ENCODE results near the gene P2RX7.
"Not testable (repeated sequence)": the region's sequence is repeated elsewhere in the genome, so short reads cannot be mapped to it uniquely, and the experiment has no call there.

Gene P2RX7

DNA sequence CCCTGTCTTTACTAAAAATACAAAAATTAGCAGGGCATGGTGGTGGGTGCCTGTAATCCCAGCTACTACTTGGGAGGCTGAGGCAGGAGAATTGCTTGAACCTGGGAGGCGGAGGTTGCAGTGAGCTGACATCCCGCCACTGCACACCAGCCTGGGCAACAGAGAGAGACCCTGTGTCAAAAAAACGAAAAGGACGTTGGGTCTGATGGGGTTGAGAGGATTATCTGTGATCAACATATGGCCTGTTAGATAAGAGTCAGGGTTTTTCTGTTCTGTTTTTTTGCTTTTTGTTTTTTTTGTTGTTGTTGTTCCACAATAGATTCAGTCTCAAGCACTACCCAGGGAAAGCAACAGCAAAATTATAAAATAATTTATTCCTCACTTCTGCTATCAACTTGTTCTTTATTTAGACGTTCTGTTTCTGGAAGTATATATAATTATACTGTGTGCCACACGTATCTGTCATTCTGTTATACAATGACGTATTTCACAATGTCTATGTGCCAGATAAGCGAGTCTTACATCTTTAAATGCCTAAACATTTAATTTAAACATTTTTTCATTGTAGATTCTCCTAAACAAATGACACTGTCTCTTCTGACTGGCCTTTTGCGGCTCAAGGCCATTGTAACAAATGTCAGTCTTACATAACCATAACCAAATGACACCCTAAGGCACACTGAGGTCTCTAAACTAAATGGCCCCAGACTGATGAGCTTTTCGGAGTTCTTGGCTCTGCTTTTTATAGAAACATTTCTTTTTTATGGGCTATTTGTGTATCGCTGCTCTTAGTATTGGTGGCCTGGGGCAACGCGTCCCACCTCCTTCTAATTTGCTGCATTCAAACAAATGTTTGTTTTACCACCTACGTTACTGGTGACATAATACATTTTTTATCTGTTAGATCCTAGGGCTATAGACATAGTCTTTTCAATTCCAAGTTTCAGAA, 70.0 kb downstream of the P2RX7 start:
- no peak for DNase-seq (ENCODE audit: extremely low read depth in 1 of 2, low read depth in 1 of 2)

DNA sequence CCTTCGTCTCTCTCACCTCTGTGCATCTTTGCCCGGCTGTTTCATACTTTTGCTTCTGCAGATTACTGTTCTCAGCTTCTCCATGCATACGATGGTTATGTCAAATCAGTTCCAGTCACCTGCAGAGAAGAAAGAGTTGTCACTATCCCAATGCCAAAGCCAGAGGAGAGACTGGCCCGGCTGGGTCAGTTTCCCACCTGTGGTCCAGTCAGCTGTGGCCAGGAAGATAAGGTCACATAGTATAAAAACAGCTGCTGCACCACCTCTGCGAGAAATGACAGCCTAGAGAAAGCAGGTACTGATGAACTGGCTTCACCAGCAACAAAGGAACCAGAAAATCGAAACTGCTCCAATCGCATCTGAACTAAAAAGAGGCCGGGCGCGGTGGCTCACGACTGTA, 70.8 kb downstream of the P2RX7 start:
- DNase-seq (ENCODE audit: extremely low read depth in 1 of 2, low read depth in 1 of 2) = no peak

DNA sequence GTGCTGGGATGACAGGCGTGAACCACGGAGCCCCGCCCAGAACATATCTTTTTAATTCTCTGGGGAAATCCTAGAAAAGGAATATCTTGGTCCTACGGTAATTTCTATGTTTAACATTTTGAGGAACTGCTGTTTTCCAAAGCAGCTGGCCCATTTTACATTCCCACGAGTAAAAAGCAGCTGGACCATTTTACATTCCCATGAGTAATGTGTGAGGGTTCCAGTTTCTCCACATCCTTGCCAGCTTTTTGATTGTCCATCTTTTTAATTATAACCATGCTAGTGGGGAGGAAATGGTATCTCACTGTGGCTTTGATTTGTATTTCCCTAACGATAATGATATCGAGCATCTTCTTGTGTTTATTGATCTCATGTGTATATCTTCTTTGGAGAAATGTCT, 72.8 kb downstream of the P2RX7 start:
- DNase-seq (ENCODE audit: extremely low read depth in 1 of 2, low read depth in 1 of 2) = no peak

DNA sequence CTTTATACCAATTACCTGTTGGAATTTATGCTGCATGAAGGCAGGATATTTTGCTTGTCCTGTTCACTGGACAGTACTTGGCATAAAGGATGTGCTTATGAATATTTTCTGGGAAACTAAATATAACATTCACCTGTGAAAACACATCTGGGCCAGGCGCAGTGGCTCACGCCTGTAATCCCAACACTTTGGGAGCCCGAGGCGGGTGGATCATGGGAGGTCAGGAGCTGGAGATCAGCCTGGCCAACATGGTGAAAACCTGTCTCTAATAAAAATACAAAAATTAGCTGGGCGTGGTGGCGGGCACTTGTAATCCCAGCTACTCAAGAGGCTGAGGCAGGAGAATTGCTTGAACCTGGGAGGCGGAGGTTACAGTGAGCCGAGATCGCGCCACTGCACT, 75.9 kb downstream of the P2RX7 start:
- DNase-seq (ENCODE audit: extremely low read depth in 1 of 2, low read depth in 1 of 2) = not testable (repeated sequence)

DNA sequence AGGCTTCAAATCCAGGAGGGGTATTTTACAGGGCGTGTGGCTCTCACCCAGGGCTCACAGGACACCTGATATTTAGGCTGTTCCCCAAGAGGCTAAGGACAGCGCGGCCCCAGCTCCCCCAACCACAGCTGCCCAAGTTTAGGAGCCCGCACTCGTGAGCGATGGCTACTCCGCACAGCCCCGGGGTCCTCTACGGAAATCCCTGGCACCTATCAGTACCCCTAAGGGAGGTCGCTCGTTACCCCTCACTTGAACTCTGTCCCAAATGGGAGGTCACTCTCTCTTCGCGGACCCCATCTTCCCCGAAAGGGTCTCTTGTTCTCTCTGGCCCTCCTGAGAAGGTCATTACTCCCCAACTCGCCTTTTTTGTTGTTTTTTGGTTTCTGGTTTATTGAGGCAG, 76.5 kb downstream of the P2RX7 start:
- DNase-seq (ENCODE audit: extremely low read depth in 1 of 2, low read depth in 1 of 2) = no peak

DNA sequence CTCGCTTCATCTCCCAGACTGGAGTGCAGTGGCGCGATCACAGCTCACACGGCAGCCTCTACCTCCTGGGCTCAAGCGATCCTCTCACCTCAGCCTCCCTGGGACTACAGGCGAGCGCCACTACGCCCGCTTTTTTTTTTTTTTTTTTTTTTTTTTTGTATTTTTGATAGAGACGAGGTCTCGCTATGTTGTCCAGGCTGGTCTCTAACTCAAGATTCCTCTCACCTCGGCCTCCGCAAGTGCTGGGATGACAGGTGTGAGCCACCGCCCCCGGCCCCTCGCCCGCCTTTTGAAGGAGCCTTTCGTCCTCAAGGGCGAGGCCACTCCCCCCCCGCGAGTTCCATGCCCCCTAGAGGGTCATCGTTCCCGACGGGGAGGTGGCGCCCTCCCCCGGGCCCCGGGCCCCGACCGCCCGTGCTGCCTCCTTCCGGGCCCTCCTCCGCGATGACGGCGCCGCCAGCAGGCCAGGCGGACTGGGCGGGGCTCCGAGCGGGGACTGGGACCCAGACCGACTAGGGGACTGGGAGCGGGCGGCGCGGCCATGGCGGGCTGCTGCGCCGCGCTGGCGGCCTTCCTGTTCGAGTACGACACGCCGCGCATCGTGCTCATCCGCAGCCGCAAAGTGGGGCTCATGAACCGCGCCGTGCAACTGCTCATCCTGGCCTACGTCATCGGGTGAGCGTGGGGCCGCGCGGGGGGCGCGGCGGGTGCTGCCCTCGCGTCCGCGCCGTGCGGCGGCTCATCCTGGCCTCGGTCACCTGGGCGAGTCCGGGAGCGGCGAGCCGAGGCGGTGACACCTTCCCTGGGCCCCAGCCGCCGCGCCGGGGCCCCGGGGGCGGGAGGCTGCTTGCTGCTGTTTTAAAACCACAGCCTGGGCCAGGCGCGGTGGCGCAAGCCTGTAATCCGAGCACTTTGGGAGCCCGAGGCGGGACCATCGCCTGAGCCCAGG, 77.2 kb downstream of the P2RX7 start, which contains the start of gene P2RX4:
P2RX4 (plus strand) TSS at position 506 of the 949 bp plus-strand sequence; CDS start at position 542, 36 bp downstream.
- peak; percentile 74 to 75 for DNase-seq (ENCODE audit: extremely low read depth in 1 of 2, low read depth in 1 of 2)

DNA sequence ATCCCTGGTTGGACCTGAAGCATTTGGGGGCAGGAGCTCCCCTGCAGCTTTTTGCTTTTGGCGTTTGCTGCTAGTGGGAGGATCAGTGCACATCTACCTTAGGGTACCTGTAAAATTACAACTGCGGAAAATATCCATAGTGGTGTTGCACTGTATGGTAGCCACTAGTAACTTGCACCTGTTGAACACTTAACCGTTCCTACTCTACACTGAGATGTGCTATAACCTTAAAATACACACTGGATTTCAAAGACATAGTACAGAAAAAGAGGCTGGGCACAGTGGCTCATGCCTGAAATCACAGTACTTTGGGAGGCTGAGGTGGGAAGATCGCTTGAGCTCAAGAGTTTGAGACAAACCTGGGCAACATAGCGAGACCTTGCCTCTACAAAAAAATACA, 80.2 kb downstream of the P2RX7 start:
- DNase-seq (ENCODE audit: extremely low read depth in 1 of 2, low read depth in 1 of 2) = no peak

DNA sequence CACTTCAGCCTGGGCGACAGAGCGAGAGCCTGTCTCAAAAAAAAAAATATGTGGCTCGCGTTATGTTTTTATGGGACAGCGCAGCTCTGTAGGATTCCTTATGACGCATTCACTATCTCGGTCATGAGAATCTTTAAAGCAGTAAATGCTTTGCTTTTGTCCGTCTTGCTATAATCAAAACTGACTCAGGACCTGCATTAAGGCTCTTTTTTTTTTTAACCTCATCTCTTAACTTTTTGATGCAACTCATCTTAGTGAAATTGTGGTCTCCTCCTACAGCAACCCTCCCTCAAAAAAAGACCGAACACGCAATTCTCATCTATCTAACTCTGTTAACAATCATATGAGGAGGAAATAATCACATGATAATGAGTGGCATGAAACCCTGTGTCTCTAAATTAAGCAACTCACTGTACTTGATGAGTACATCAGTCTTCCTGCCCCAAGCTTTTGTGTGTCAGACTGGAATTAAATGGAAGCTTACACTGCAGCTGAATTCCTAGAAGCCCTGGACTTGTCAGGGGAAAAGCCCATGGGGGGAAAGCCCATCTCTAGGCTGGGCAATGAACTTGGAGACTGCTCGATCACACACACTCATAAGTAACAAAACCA, 81.6 kb downstream of the P2RX7 start:
- no peak for DNase-seq (ENCODE audit: extremely low read depth in 1 of 2, low read depth in 1 of 2)

DNA sequence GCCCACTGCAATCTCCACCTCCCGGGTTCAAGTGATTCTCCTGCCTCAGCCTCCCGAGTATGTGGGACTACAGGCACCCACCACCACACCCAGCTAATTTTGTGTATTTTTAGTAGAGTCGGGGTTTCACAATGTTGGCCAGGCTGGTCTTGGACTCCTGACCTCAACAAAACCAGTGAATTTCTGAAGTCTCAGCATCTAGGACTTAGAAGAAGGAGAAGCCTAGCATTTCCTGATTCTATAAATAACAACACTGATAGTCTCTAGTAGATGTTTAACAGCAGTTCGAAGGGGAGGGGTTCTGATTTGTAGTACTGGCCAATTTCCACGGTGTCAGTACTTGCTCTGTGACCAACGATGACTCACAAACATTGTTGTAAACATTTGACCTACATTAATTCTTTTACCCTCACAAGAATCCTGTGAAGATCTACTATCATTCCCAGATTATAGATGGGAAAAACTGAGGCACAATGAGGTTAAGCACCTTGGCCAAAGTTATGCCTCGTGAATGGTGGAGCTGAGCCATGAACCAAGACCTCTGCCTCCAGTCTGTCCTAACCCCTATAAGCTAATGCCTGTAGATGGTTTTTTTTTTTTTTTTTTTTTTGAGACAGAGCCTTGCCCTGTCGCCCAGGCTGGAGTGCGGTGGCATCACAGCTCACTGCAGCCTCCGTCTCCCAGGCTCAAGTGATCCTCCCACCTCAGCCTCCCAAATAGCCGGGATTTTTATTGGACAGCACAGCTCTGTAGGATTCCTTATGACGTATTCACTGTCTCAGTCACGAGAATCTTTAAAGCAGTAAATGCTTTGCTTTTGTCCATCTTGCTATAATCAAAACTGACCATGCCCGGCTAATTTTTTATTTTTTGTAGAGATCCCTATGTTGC, 82.4 kb downstream of the P2RX7 start:
- no peak for DNase-seq (ENCODE audit: extremely low read depth in 1 of 2, low read depth in 1 of 2)

DNA sequence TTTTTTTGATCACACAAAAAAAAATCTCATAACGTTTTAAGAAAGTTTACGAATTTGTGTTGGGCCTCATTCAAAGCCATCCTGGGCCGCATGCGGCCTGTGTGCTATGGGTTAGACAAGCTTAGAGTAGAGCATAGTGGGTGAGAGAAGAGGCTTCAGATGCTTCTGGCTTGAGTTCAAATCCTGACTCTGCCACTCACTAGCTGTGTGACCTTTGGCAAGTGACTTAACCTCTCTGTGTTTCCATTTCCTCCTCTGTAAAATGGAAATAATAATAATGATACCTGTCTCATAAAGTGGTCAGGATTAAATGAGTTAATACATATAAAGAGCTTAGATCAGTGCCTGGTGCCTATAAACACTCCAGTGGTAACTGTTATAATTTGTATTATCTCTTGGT, 83.4 kb downstream of the P2RX7 start:
- DNase-seq (ENCODE audit: extremely low read depth in 1 of 2, low read depth in 1 of 2) = no peak

DNA sequence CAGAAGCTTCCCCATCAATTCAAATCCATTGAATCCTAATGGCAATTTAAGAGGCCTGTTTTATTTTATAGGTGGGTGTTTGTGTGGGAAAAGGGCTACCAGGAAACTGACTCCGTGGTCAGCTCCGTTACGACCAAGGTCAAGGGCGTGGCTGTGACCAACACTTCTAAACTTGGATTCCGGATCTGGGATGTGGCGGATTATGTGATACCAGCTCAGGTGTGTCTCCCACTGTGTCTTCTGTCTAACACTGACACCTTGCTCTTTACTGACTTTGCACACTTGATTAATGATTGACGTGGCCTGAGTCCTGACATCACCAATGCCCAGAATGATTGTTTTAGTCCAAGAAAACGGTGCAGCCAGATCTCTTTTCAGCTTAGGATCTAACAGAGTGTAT, 84.4 kb downstream of the P2RX7 start:
- no peak for DNase-seq (ENCODE audit: extremely low read depth in 1 of 2, low read depth in 1 of 2)

DNA sequence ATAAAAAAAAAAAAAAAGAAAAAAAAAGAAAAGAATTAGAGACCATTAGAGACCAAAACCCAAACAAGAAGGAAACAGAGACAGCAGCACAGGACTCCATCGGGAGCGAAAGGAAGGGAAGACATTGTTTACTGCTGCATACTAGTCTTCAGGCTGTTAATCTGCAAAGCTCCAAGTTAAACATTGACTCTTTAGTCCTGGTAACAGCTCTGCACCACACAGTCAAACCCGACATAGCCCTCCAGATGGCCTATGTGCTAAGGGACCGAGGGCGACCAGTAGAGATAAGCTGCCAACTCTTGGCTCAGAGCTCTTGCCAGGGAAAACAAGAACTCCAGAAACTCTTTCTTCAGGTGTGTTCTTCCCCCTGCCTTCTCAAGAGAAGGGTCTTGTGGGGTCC, 85.1 kb downstream of the P2RX7 start:
- no peak for DNase-seq (ENCODE audit: extremely low read depth in 1 of 2, low read depth in 1 of 2)

DNA sequence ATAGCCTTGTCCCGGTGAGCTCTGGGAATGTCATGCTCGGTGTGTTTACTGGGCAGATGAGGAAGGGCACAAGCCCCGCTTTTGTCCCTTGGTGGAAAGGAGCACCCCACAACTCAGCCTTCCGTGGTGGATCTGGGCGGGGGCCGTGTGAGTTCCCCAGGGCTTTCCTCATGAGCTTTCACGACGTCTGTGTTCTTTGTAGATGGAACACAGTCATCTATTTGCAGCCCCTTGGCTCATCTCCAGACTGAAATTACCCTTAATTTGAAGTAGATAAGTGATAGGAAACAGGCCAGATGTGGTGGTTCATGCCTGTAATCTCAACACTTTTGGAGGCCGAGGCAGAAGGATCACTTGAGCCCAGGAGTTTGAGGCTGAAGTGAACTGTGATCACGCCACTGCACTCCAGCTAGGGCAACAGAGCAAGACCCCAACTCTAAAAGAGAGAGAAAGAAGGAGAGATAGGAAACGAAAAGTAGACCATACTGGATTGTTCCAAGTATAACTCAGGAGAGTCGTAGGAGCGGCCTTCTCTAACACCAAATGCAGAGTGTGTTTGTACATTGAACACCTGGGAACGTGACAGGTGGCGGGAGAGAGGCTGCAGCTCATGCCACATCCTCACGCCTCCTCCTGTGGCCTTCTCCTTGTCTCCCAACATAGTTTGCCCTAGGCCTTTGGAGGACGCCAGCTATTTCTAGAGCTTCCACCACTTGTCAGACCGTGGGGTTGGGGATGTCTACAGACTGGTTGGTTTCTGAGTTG, 86.1 kb downstream of the P2RX7 start:
- no peak for DNase-seq (ENCODE audit: extremely low read depth in 1 of 2, low read depth in 1 of 2)

DNA sequence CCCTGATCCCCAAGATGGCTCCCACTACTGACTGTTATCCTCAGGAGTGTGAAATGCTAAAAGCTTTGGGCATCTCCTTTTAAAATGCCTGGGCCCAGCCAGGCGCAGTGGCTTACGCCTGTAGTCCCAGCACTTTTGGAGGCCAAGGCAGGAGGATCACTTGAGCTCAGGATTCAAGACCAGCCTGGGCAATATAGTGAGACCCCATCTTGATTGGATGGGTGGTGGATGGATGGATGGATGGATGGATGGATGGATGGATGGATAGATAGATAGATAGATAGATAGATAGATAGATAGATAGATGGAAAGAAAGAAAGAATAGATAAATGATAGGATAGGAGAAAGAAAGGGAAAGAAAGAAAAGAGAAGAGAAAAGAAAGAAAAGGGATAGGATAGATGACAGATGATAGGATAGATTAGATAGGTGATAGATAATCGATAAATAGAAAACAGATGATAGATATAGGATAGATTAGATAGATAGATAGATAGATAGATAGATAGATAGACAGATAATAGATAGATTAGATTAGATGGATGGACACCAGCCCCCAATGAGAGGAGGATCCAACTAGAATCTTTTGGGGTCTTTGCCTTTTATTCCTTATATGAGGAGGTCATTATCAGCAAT, 86.8 kb downstream of the P2RX7 start:
- DNase-seq (ENCODE audit: extremely low read depth in 1 of 2, low read depth in 1 of 2) = no peak

DNA sequence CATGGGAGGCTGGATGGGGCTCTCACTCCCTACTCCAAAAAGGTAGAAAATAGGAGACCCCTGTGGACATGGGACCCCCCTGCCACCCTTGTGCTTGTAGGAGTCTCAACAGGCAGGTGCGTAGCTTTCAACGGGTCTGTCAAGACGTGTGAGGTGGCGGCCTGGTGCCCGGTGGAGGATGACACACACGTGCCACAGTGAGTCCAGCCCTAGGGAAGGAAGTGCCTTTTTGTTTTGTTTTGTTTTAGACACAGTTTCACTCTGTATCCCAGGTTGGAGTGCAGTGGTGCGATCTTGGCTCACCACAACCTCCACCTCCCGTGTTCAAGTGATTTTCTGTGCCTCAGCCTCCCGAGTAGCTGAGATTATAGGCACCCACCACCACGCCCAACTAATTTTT, 90.2 kb downstream of the P2RX7 start:
- DNase-seq (ENCODE audit: extremely low read depth in 1 of 2, low read depth in 1 of 2) = no peak

DNA sequence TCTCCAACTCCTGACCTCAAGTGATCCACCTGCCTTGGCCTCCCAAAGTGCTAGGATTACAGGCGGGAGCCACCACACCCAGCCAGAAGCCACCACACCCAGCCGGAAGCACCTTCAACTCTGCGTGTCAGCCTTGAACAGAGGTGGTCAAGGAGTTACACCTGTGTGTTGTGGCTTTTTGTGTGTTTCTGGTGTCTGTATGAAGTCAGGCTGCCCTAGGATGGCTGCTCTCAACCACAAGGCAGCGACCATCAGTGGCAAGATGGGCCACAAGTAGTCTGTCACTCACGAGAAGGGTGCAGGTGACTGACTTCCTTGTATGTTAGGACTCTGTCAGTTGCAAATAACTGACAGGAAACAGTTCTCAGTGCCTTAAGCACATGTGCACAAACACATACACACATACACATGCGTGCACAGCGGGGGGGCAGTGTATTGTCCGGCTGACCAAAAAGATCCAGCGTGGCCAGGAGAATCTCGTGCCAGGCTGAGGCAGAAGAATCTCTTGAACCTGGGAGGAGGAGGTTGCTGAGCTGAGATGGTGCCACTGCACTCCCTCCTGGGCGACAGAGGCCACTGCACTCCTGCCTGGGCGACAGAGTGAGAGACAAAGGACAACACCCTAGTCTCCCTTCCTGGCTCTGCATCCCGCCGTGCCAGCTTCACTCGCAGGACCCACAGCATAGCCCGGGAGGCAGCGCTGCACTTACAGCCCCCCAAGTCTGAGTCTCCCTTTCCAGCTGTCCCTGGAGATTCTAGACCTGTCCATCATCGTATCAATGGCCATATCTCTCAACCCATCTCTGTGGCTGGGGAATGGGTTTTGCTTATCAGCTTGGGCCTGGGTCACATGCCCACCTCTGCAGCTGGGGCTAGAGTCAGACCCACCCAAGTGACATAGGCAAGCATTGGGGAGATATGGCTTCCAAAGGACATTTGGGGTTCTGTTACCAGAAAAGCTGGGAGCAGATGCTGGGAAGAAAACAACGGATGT, 90.9 kb downstream of the P2RX7 start:
- DNase-seq (ENCODE audit: extremely low read depth in 1 of 2, low read depth in 1 of 2) = no peak

DNA sequence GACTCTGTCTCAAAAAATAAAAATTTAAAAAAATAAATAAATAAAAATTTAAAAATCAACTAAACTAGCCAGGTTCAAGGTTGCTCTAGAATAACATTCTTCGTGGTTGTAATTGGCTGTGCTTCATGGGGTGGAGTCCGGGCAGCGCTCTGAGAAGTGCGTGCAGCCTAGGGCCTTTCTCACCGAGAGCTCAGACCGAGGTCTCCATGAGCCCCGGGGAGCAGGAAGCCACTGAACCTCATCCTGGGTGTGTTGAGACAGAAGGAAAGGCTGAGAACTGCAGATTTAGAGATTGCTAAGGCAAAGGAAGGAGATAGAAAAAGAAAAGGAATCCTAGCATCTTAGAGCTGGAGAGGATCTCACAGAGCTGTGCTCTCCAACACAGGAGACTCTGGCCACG, 91.9 kb downstream of the P2RX7 start:
- DNase-seq (ENCODE audit: extremely low read depth in 1 of 2, low read depth in 1 of 2) = no peak

DNA sequence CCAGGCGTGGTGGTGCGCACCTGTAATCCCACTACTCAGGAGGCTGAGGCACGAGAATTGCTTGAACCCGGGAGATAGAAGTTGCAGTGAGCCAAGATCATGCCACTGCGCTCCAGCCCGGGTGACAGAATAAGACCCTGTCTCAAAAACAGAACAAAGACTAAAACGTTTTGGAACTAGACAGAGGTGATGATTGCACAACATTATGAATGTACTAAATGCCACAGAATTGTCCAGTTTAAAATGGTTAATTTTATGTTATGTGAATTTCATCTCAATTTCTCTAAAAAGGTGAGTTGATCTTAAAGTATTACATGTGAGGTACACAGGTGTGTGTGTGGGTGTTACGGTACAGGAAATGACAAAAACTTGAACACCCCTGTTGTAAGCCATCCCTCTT, 93.7 kb downstream of the P2RX7 start:
- DNase-seq (ENCODE audit: extremely low read depth in 1 of 2, low read depth in 1 of 2) = no peak

Data from activated CD8-positive, alpha-beta memory T cell treated with anti-CD3 and anti-CD28 coated beads for 1 hour (primary cell).